Left cardiac atrium (tissue), 4 donors: ENCODE data around the gene MLXIP. TPM values are rescaled to one million over a fixed set of nuclear protein-coding genes. Genes with fewer than 3 reads are reported as not detected.
"Not testable (repeated sequence)": the region's sequence is repeated elsewhere in the genome, so short reads cannot be mapped to it uniquely, and the experiment has no call there.

Source experiments
- ATAC-seq, 2 donors: fragments of 200-7000 bp; cut with Tn5 transposase; one replicate each; pipeline ENCODE4 v1.9.1; 2020; ENCODE audit warnings: mild to moderate bottlenecking in 2 of 2, moderate library complexity in 2 of 2
- DNase-seq: peaks from one replicate; pipeline ENCODE4 v3.0.0-alpha.2; 2020
- intact Hi-C, 2 donors: fragments of 100-400 bp; cut with DNase I; formaldehyde crosslinking; loops; one replicate each; pipeline versions ENCODE4 v1.14.1 to v1.15.1; 2022 to 2023
- long read RNA-seq: library from polyadenylated mRNA; unstranded; transcript quantifications from one replicate; pipeline ENCODE4 v2.0.0, GENCODE V29; 2021
- total RNA-seq, 2 donors: library from RNA; stranded (reverse); fragmentation: NEBNext Ultra II Directional; extraction: Animal tissue kit (Norgen Biotek cat#: 25700); gene quantifications; one replicate each; pipeline ENCODE4 v1.2.1, GENCODE V29; 2021
- donor health status: DM: no; HTN: yes; CAD: no.
- donor health status: DM: no; HTN: yes; CAD: no; lungs with severe emphysema.
- donor health status: DM: yes; HTN: yes; CAD: no.
- donor health status: Dilated cardiomyopathy.

Gene MLXIP
- 10 to 100 TPM; 30.8 to 31.3 TPM for total RNA-seq
- long read RNA-seq, full-length matches to known transcripts, result 38 of 69 reads
- long read RNA-seq, partial matches to known transcripts, result 16 of 69 reads
- long read RNA-seq, other reads (novel, unspliced or antisense), result 15 of 69 reads

GRCh38 chr12:122078141-122079032, at the start of gene MLXIP:
Gene MLXIP (plus strand): TSS chr12:122078756. CDS start chr12:122078854, 98 bp downstream.
- DNase-seq (peak; percentile 95), ATAC-seq (peak; percentile 88 to 94)
- intact Hi-C loops, result loop anchor here in 1 of 2 donors (2.0 kb wide), 1 partner anchor 56 kb away; no protein-coding TSS in a partner anchor

GRCh38 chr12:122028905-122029560, 49.5 kb upstream of the MLXIP start:
- no peak for ATAC-seq
- no peak for DNase-seq
- intact Hi-C loops, result no loop called here

- intact Hi-C loops, result loop anchor here in 1 of 2 donors (5.0 kb wide), 1 partner anchor 113 kb away; the partner anchor contains the start of gene CFAP251
- ATAC-seq (peak; percentile 51 to 63), DNase-seq (no peak)
Observed at GRCh38 chr12:122029620-122030423, 48.7 kb upstream of the MLXIP start.

- DNase-seq, result no peak
- intact Hi-C loops, result loop anchor here in 1 of 2 donors (5.0 kb wide), 1 partner anchor 113 kb away; the partner anchor contains the start of gene CFAP251
- no peak for ATAC-seq
Observed at GRCh38 chr12:122030424-122031035, 48.0 kb upstream of the MLXIP start.

- DNase-seq, result peak; percentile 50
- intact Hi-C loops, result loop anchor here in 1 of 2 donors (5.0 kb wide), 1 partner anchor 114 kb away; the partner anchor contains the start of gene CFAP251
- peak in 1 of 2 donors; percentile 57 for ATAC-seq
Observed at GRCh38 chr12:122031342-122032216, 47.0 kb upstream of the MLXIP start.

- DNase-seq, result no peak
- intact Hi-C loops, result loop anchor here in 1 of 2 donors (5.0 kb wide), 1 partner anchor 115 kb away; the partner anchor contains the start of gene CFAP251
- no peak for ATAC-seq
Observed at GRCh38 chr12:122032580-122032979, 46.0 kb upstream of the MLXIP start.

GRCh38 chr12:122035292-122035691, 43.3 kb upstream of the MLXIP start:
- ATAC-seq (peak; percentile 44 to 67), DNase-seq (no peak)
- intact Hi-C loops, result no loop called here

GRCh38 chr12:122036153-122036552, 42.4 kb upstream of the MLXIP start:
- ATAC-seq, result no peak
- intact Hi-C loops, result no loop called here
- no peak for DNase-seq

GRCh38 chr12:122040579-122041386, 37.8 kb upstream of the MLXIP start:
- no peak for DNase-seq
- ATAC-seq, result no peak
- intact Hi-C loops, result no loop called here

GRCh38 chr12:122041458-122041857, 37.1 kb upstream of the MLXIP start:
- ATAC-seq, intact Hi-C loops, DNase-seq: not testable (repeated sequence)

- no peak for ATAC-seq
- intact Hi-C loops, result no loop called here
Observed at GRCh38 chr12:122042910-122043309, 35.6 kb upstream of the MLXIP start.

GRCh38 chr12:122043476-122043875, 35.1 kb upstream of the MLXIP start:
- intact Hi-C loops, result no loop called here
- DNase-seq (no peak), ATAC-seq (no peak)

More at GRCh38 chr12:122042910-122043309, 35.6 kb upstream of the MLXIP start:
- no peak for DNase-seq

- ATAC-seq (no peak), DNase-seq (no peak)
- intact Hi-C loops, result no loop called here
Observed at GRCh38 chr12:122045262-122045661, 33.3 kb upstream of the MLXIP start.

- intact Hi-C loops, result no loop called here
- ATAC-seq (no peak), DNase-seq (no peak)
Observed at GRCh38 chr12:122046145-122046544, 32.4 kb upstream of the MLXIP start.

GRCh38 chr12:122048151-122048550, 30.4 kb upstream of the MLXIP start:
- intact Hi-C loops, result no loop called here
- ATAC-seq (no peak), DNase-seq (no peak)

- ATAC-seq (no peak), DNase-seq (no peak)
- intact Hi-C loops, result no loop called here
Observed at GRCh38 chr12:122049827-122050226, 28.7 kb upstream of the MLXIP start.

GRCh38 chr12:122050706-122051105, 27.9 kb upstream of the MLXIP start:
- ATAC-seq (no peak), DNase-seq (no peak)
- intact Hi-C loops, result no loop called here
